GM12891 (cell line): ENCODE measurements around the gene LIF.
A peak's percentile ranks its signal among the peaks of the same experiment; 100 is the strongest.

Experiments
- PAX5 ChIP-seq: IDR thresholded peaks from 2 replicates; pipeline ENCODE4 v1.6.1; 2011; ENCODE audit warnings: low read length, moderate library complexity, mild to moderate bottlenecking; ENCODE audit not compliant: insufficient read depth, severe bottlenecking
- POLR2A ChIP-seq: IDR thresholded peaks from 2 replicates; pipeline ENCODE4 v1.6.1; 2011; ENCODE audit warnings: low read depth, low read length, control low read depth
- POLR2AphosphoS5 ChIP-seq: IDR thresholded peaks from 2 replicates; pipeline ENCODE4 v1.6.1; 2011; ENCODE audit warnings: low read depth, low read length, control low read depth
- SPI1 ChIP-seq: IDR thresholded peaks from 2 replicates; pipeline ENCODE4 v1.6.1; 2011; ENCODE audit warnings: low read depth, low read length, control low read depth
- TAF1 ChIP-seq: IDR thresholded peaks from 2 replicates; pipeline ENCODE4 v1.6.1; 2011; ENCODE audit warnings: low read depth, low read length, control low read depth

GRCh38 chr22:30195245-30196140 is 51.1 kb downstream of the LIF start:
- TF ChIP-seq POLR2AphosphoS5 (no peak), POLR2A (no peak), SPI1 (peak; percentile 77), TAF1 (no peak), PAX5 (no peak)
